Testis (tissue), 3 donors: ENCODE measurements around the gene CNBD2. TPM values are rescaled to one million over a fixed set of nuclear protein-coding genes. Genes with fewer than 3 reads are reported as not detected.
A peak's percentile ranks its signal among the peaks of the same experiment; 100 is the strongest.

Source experiments
- DNase-seq: peaks from one replicate; pipeline ENCODE4 v3.0.0-alpha.2; 2019
- H3K27ac ChIP-seq, 2 donors: fragments of 200-600 bp; sonication (generic); one replicate each; pipeline ENCODE4 v1.5.1; 2019
- H3K27me3 ChIP-seq: fragments of 200-600 bp; sonication (generic); one replicate; pipeline ENCODE4 v1.5.1; 2019
- H3K36me3 ChIP-seq: fragments of 200-600 bp; sonication (generic); one replicate; pipeline ENCODE4 v1.5.1; 2017; ENCODE audit warnings: low read depth; ENCODE audit errors: missing control alignments
- H3K4me1 ChIP-seq: fragments of 200-600 bp; sonication (generic); one replicate; pipeline ENCODE4 v1.5.1; 2019
- H3K4me3 ChIP-seq, 2 donors: fragments of 200-600 bp; sonication (generic); one replicate each; pipeline ENCODE4 v1.5.1; 2017 to 2019
- H3K9me3 ChIP-seq: fragments of 200-600 bp; sonication (generic); one replicate; pipeline ENCODE4 v1.5.1; 2017
- POLR2A ChIP-seq: fragments of 450-650 bp; IDR thresholded peaks from one replicate; pipeline ENCODE4 v1.6.1; 2017; ENCODE audit warnings: antibody characterized with exemption, mild to moderate bottlenecking, moderate library complexity
- WGBS, 2 donors: methylation state at CpG; one replicate each; pipeline ENCODE4 v1.1.5; 2018; 5-methylcytosine and 5-hydroxymethylcytosine counted together
- intact Hi-C: fragments of 100-400 bp; cut with DNase I; formaldehyde crosslinking; loops from one replicate; pipeline ENCODE4 v1.15.1; 2023; ENCODE audit warnings: low total_unique reads
- polyA plus RNA-seq: library from polyadenylated mRNA; stranded (reverse); fragments of 350-450 nt; fragmentation: Illumina TruSeq; extraction: RNeasy Lipid Tissue Mini Kit (QIAGEN cat#74804); gene quantifications from one replicate; pipeline ENCODE4 v1.2.3, GENCODE V29; 2014; ENCODE audit warnings: low read depth, low replicate concordance; ENCODE audit not compliant: insufficient read depth
- total RNA-seq, 2 donors: library from RNA; depleted of rRNA; stranded (reverse); fragments of >200 nt; gene quantifications; one replicate each; pipeline ENCODE4 v1.2.3, GENCODE V29; 2016
- TF ChIP-seq, protein P1 (sequence below), 3 experiments: fragments of 450-650 bp in 2 of 3; fragments of 200-600 bp in 1 of 3; sonication (generic) in 1 of 3; IDR thresholded peaks; one replicate each; pipeline ENCODE4 v1.5.1; 2016 to 2019; ENCODE audit warnings: antibody characterized with exemption in 3 of 3, mild to moderate bottlenecking in 2 of 3, moderate library complexity in 1 of 3

CNBD2 gene
- total and polyA plus RNA-seq, 3 donors from 2014 or later: 19.7 to 46.6 (median 28.3) TPM

DNA sequence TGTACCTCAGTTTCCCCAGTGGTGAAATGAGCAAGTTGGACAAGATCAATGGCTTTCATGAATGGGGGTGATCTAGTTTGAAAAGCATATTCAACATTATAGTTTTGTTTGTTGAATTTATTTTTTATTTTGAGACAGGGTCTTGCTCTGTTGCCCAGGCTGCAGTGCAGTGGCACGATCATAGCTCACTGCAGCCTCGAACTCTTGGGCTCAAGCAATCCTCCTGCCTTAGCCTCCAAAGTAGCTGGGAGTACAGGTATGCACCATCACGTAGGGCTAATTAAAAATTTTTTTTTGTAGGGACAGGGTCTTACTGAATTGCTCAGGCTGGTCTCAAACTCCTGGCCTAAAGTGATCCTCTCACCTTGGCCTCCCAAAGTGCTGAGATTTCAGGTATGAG lies 63.4 kb downstream of the CNBD2 start:
- no peak overlapping the region for H3K27ac ChIP-seq
- intact Hi-C loops: no loop called here
- H3K36me3 ChIP-seq: no peaks in the 10 kb centered on the region
- H3K27me3 ChIP-seq: no peaks in the 10 kb centered on the region
- no peaks in the 10 kb centered on the region for H3K9me3 ChIP-seq
- H3K4me3 ChIP-seq: no peak overlapping the region
- 97% methylated on average over 3 of the region's 3 CpGs for WGBS, 2 donors
- H3K4me1 ChIP-seq: peaks cover 5% of the 10 kb centered on the region
- no peak for DNase-seq
- no peak for TF ChIP-seq POLR2A

DNA sequence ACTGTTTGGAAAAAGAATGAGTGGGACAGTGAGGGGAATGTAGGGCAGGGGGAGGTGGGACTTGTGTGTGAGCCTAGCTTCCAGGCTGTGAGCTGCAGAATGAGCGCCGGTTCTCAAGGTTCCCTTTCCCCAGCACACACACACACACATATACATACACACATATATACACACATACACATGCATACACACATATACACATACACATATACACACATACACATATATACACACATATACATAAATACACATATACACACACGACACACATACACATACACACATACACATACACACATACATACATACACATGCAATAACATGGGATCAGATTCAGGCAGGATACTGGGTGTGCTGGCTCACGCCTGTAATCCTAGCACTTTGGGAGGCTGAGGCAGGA lies 66.5 kb downstream of the CNBD2 start:
- TF ChIP-seq, protein P1, sequence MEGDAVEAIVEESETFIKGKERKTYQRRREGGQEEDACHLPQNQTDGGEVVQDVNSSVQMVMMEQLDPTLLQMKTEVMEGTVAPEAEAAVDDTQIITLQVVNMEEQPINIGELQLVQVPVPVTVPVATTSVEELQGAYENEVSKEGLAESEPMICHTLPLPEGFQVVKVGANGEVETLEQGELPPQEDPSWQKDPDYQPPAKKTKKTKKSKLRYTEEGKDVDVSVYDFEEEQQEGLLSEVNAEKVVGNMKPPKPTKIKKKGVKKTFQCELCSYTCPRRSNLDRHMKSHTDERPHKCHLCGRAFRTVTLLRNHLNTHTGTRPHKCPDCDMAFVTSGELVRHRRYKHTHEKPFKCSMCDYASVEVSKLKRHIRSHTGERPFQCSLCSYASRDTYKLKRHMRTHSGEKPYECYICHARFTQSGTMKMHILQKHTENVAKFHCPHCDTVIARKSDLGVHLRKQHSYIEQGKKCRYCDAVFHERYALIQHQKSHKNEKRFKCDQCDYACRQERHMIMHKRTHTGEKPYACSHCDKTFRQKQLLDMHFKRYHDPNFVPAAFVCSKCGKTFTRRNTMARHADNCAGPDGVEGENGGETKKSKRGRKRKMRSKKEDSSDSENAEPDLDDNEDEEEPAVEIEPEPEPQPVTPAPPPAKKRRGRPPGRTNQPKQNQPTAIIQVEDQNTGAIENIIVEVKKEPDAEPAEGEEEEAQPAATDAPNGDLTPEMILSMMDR (IDR thresholded peaks at IDR 0.05): no peak
- TF ChIP-seq POLR2A: no peak
- no peaks in the 10 kb centered on the region for H3K9me3 ChIP-seq
- DNase-seq: no peak
- no peaks in the 10 kb centered on the region for H3K4me1 ChIP-seq
- no peaks in the 10 kb centered on the region for H3K27me3 ChIP-seq
- no peak overlapping the region for H3K27ac ChIP-seq
- H3K36me3 ChIP-seq: no peaks in the 10 kb centered on the region
- intact Hi-C loops: no loop called here
- no peak overlapping the region for H3K4me3 ChIP-seq
- 92 to 96% methylated on average over 4 of the region's 4 CpGs for WGBS, 2 donors

DNA sequence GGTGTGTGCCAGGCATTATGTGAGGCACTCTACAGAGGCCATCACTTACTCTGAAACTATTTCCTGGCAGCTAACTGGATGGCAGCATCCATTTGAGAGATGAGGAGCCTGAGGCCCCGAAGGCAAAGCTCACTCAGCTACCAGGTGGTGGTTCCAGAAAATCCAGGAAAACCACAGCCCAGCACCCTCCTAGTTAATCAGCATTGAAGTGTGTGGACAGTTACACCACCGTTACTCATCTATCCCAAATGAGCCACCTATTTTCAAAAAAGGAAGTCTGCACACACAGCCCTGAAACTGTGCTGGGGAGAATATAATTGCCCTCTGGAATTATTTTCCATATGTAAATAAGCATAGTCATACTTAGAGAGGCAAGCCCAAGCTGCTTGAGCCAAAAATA lies 67.4 kb downstream of the CNBD2 start:
- TF ChIP-seq, protein P1 (IDR thresholded peaks at IDR 0.05): no peak
- TF ChIP-seq POLR2A: no peak
- no peak overlapping the region for H3K27ac ChIP-seq
- no peaks in the 10 kb centered on the region for H3K27me3 ChIP-seq
- no peak for DNase-seq
- intact Hi-C loops: no loop called here
- no peaks in the 10 kb centered on the region for H3K9me3 ChIP-seq
- H3K4me1 ChIP-seq: peaks cover 4% of the 10 kb centered on the region
- no peaks in the 10 kb centered on the region for H3K36me3 ChIP-seq
- H3K4me3 ChIP-seq: no peak overlapping the region
- 80 to 83% methylated on average over 2 of the region's 2 CpGs for WGBS, 2 donors

DNA sequence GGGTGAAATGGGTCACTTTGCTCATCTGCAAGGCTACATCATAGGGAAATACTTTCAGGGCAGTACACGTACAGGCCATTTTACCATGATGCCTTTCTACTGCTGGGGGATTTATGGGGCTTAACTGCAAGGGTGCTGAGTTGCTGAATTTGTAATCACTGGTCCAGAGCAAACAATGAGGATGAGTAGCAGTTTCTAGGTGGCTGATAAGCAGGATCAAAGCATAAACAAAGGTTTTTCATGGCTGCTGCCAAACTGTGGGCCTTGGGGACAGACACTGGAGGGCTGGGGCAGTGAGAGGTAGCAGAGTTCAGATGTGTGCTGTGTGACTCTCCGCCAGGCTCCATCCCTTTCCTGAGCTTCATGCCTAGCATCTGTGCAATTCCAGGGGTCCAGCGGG lies 68.3 kb downstream of the CNBD2 start:
- WGBS, 2 donors: 83 to 92% methylated on average over 3 of the region's 3 CpGs
- H3K27me3 ChIP-seq: no peaks in the 10 kb centered on the region
- H3K9me3 ChIP-seq: no peaks in the 10 kb centered on the region
- H3K4me3 ChIP-seq: no peak overlapping the region
- intact Hi-C loops: no loop called here
- no peak for DNase-seq
- peaks cover 8% of the 10 kb centered on the region for H3K4me1 ChIP-seq
- no peaks in the 10 kb centered on the region for H3K36me3 ChIP-seq
- no peak for TF ChIP-seq POLR2A
- TF ChIP-seq, protein P1 (IDR thresholded peaks at IDR 0.05): no peak
- H3K27ac ChIP-seq: no peak overlapping the region

DNA sequence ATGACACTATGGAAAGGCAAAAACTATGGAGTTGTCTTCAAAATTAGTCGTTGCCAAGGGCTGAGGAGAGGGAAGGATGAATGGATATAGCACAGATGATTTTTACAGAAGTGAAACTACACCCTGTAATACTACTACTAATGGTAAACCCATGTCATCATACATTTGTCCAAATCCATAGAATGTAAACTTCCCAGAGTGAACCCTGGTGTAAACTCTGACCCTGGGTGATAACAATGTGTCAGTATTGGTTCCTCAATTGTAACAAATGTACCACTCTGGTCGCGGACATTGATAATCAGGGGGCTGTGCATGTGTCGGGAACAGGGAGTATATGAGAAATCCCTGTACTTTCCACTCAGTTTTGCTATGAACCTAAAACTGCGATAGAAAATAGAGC lies 72.2 kb downstream of the CNBD2 start:
- Histone ChIP-seq H3K9me3 (no peaks in the 10 kb centered on the region), H3K27me3 (no peaks in the 10 kb centered on the region), H3K27ac (no peak overlapping the region), H3K4me1 (peaks cover 8% of the 10 kb centered on the region), H3K36me3 (no peaks in the 10 kb centered on the region), H3K4me3 (no peak overlapping the region)
- TF ChIP-seq, protein P1 (IDR thresholded peaks at IDR 0.05): no peak
- no peak for TF ChIP-seq POLR2A
- intact Hi-C loops: no loop called here
- DNase-seq: peak; percentile 50
- WGBS, 2 donors: 60 to 62% methylated on average over 5 of the region's 5 CpGs
